Uterus (tissue), 4 donors: ENCODE results near the gene KIF26B. TPM values are rescaled to one million over a fixed set of nuclear protein-coding genes. Genes with fewer than 3 reads are reported as not detected.

Experiments used
- DNase-seq, 2 donors: peaks; one replicate each; pipeline ENCODE4 v3.0.0-alpha.2; 2019 to 2020
- H3K27ac ChIP-seq, 2 donors: fragments of 200-600 bp; sonication (generic); 1 replicate in 1 of 2; 2 replicates in 1 of 2; pipeline ENCODE4 v1.5.1; 2016 to 2018
- H3K27me3 ChIP-seq, 2 donors: fragments of 200-600 bp; sonication (generic); one replicate each; pipeline ENCODE4 v1.5.1; 2018 to 2019; ENCODE audit warnings: control low read depth in 1 of 2
- H3K36me3 ChIP-seq, 2 donors: fragments of 200-600 bp; sonication (generic); one replicate each; pipeline ENCODE4 v1.5.1; 2019; ENCODE audit warnings: control low read depth in 1 of 2
- H3K4me1 ChIP-seq, 2 donors: fragments of 200-600 bp; sonication (generic); one replicate each; pipeline ENCODE4 v1.5.1; 2018 to 2019; ENCODE audit warnings: control low read depth in 1 of 2
- H3K4me3 ChIP-seq, 2 donors: fragments of 200-600 bp; sonication (generic); 1 replicate in 1 of 2; 2 replicates in 1 of 2; pipeline ENCODE4 v1.5.1; 2018 to 2019; ENCODE audit warnings: mild to moderate bottlenecking in 1 of 2
- H3K9me3 ChIP-seq, 2 donors: fragments of 200-600 bp; sonication (generic); one replicate each; pipeline ENCODE4 v1.5.1; 2019; ENCODE audit warnings: control low read depth in 1 of 2
- CTCF ChIP-seq, 4 experiments: fragments of 200-600 bp in 2 of 4; fragments of 450-650 bp in 2 of 4; sonication (generic) in 2 of 4; IDR thresholded peaks; one replicate each; pipeline ENCODE4 v1.5.1; 2016 to 2019; ENCODE audit warnings: antibody characterized with exemption in 4 of 4, mild to moderate bottlenecking in 2 of 4, moderate library complexity in 1 of 4
- POLR2A ChIP-seq, 2 donors: fragments of 450-650 bp; IDR thresholded peaks; one replicate each; pipeline ENCODE4 v1.6.1; 2016; ENCODE audit warnings: antibody characterized with exemption in 2 of 2, mild to moderate bottlenecking in 1 of 2, moderate library complexity in 1 of 2
- intact Hi-C: fragments of 100-400 bp; cut with DNase I; formaldehyde crosslinking; loops from one replicate; pipeline ENCODE4 v1.15.1; 2023; ENCODE audit warnings: low total_unique reads
- total RNA-seq, 4 donors: library from RNA; depleted of rRNA in 3 of 4; stranded (reverse); fragments of >200 nt in 3 of 4; gene quantifications; one replicate each; pipeline versions ENCODE4 v1.1.0 to v1.2.4, GENCODE V29; 2014 to 2023
- donor health status: DM: yes; HTN: yes; CAD: no.

The KIF26B gene
- total RNA-seq, 4 donors from 2014 or later: 0.27 to 17.4 (median 1.3) TPM; not detected in 1

- no peaks in the 10 kb centered on the region for H3K27me3 ChIP-seq
- H3K4me1 ChIP-seq: no peaks in the 10 kb centered on the region
- no peak for DNase-seq
- H3K9me3 ChIP-seq: no peaks in the 10 kb centered on the region
- TF ChIP-seq POLR2A (IDR thresholded peaks at IDR 0.05) (no peak), CTCF (IDR thresholded peaks at IDR 0.05) (no peak)
- no peak overlapping the region for H3K4me3 ChIP-seq
- no peak overlapping the region for H3K27ac ChIP-seq
- intact Hi-C loops: no loop called here
- H3K36me3 ChIP-seq: no peaks in the 10 kb centered on the region
These were observed 233.9 kb downstream of the KIF26B start for GRCh38 chr1:245388687-245389086.

GRCh38 chr1:245389873-245390272 lies 235.1 kb downstream of the KIF26B start:
- intact Hi-C loops: no loop called here
- Histone ChIP-seq H3K4me3 (no peak overlapping the region), H3K9me3 (no peaks in the 10 kb centered on the region), H3K27ac (no peak overlapping the region), H3K36me3 (no peaks in the 10 kb centered on the region), H3K4me1 (no peaks in the 10 kb centered on the region), H3K27me3 (no peaks in the 10 kb centered on the region)
- DNase-seq: no peak
- TF ChIP-seq POLR2A (IDR thresholded peaks at IDR 0.05) (no peak), CTCF (IDR thresholded peaks at IDR 0.05) (no peak)

- intact Hi-C loops: no loop called here
- no peak overlapping the region for H3K4me3 ChIP-seq
- H3K27ac ChIP-seq: no peak overlapping the region
- H3K36me3 ChIP-seq: no peaks in the 10 kb centered on the region
- no peaks in the 10 kb centered on the region for H3K9me3 ChIP-seq
- no peak for TF ChIP-seq POLR2A (IDR thresholded peaks at IDR 0.05)
- no peak for TF ChIP-seq CTCF (IDR thresholded peaks at IDR 0.05)
- H3K4me1 ChIP-seq: no peaks in the 10 kb centered on the region
- H3K27me3 ChIP-seq: no peaks in the 10 kb centered on the region
- no peak for DNase-seq
These were observed 236.2 kb downstream of the KIF26B start for GRCh38 chr1:245390975-245391374.

- no peaks in the 10 kb centered on the region for H3K9me3 ChIP-seq
- DNase-seq: no peak
- H3K36me3 ChIP-seq: no peaks in the 10 kb centered on the region
- no peak overlapping the region for H3K4me3 ChIP-seq
- no peak overlapping the region for H3K27ac ChIP-seq
- intact Hi-C loops: no loop called here
- no peak for TF ChIP-seq CTCF (IDR thresholded peaks at IDR 0.05)
- no peak for TF ChIP-seq POLR2A (IDR thresholded peaks at IDR 0.05)
- no peaks in the 10 kb centered on the region for H3K27me3 ChIP-seq
- H3K4me1 ChIP-seq: no peaks in the 10 kb centered on the region
These were observed 238.9 kb downstream of the KIF26B start for GRCh38 chr1:245393694-245394093.

- H3K4me3 ChIP-seq: no peak overlapping the region
- no peaks in the 10 kb centered on the region for H3K36me3 ChIP-seq
- DNase-seq: no peak
- H3K27ac ChIP-seq: no peak overlapping the region
- no peaks in the 10 kb centered on the region for H3K27me3 ChIP-seq
- TF ChIP-seq POLR2A (IDR thresholded peaks at IDR 0.05) (no peak), CTCF (IDR thresholded peaks at IDR 0.05) (no peak)
- intact Hi-C loops: no loop called here
- no peaks in the 10 kb centered on the region for H3K9me3 ChIP-seq
- no peaks in the 10 kb centered on the region for H3K4me1 ChIP-seq
These were observed 240.9 kb downstream of the KIF26B start for GRCh38 chr1:245395680-245396079.
